Progenitor cell of endocrine pancreas (in vitro differentiated cells): Measurements from ENCODE around the gene DNAJB11. TPM values are rescaled to one million over a fixed set of nuclear protein-coding genes. Genes with fewer than 3 reads are reported as not detected.

ENCODE experiments used
- DNase-seq: peaks from one replicate; pipeline ENCODE4 v3.0.0; 2021; ENCODE audit warnings: low spot score; ENCODE audit not compliant: unreplicated experiment
- H3K27ac Mint-ChIP-seq: 2 replicates; pipeline ENCODE4 v1.8.0; 2021; ENCODE audit warnings: mild to moderate bottlenecking, moderate library complexity, mixed read lengths
- H3K27me3 Mint-ChIP-seq: 2 replicates; pipeline ENCODE4 v1.8.0; 2021; ENCODE audit warnings: mixed read lengths
- H3K36me3 Mint-ChIP-seq: 2 replicates; pipeline ENCODE4 v1.8.0; 2022; ENCODE audit warnings: mixed read lengths; ENCODE audit not compliant: insufficient read depth
- H3K4me1 Mint-ChIP-seq: 2 replicates; pipeline ENCODE4 v1.8.0; 2021; ENCODE audit warnings: low read depth, mixed read lengths
- H3K4me3 Mint-ChIP-seq: 2 replicates; pipeline ENCODE4 v1.8.0; 2021; ENCODE audit warnings: low read depth, mild to moderate bottlenecking, moderate library complexity, mixed read lengths
- H3K9me3 Mint-ChIP-seq: 2 replicates; pipeline ENCODE4 v1.8.0; 2021; ENCODE audit warnings: low read depth, mixed read lengths
- total RNA-seq: library from RNA; stranded (reverse); gene quantifications from 2 replicates; pipeline ENCODE4 v1.2.1, GENCODE V29; 2021
- TF ChIP-seq, protein P1 (sequence below): fragments of 200-600 bp; sonication (generic); IDR thresholded peaks from one replicate; pipeline ENCODE4 v1.5.0; 2021; ENCODE audit warnings: antibody characterized with exemption, mild to moderate bottlenecking; ENCODE audit not compliant: unreplicated experiment

DNAJB11 gene
- total RNA-seq, 1 donor from 2014 or later: 53.4 TPM

DNA sequence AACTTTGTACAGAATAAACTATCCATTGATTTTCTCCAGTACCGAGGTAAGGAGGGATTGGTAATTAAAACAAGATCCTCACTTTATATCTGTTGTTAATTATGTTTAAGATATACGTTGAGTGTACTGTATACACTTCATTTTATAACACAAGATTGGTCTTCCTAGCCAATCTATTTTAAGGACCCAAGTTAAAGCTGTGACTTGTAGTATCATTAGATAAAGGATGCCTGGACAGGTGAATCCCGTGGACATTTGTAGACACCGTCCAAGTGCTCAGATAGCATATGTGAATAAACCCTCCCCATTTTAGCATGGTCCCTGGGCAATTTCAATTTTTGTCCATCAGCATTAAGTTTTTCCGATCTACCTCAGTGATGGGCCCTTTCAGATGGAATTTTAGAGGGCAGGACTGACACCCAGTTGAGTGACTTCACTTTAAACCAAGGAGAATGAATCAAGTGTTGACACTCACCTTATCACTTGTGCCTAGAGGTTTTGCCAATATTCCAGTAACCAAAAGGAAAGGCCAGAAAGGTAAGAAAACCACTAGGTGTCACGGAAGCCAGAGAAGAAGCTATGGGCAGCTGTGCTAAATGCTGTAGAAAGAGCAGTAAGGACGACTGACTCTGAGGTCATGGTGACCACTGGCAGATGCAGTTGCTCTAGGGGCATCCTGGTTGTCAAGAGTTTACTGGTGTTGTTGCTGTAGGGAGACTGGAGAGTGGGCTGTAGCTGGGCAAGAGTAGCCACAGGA, 51.6 kb downstream of the DNAJB11 start:
- H3K4me1 Mint-ChIP-seq: no peaks in the 10 kb centered on the region
- H3K27ac Mint-ChIP-seq: no peak overlapping the region
- DNase-seq: no peak
- TF ChIP-seq, protein P1, sequence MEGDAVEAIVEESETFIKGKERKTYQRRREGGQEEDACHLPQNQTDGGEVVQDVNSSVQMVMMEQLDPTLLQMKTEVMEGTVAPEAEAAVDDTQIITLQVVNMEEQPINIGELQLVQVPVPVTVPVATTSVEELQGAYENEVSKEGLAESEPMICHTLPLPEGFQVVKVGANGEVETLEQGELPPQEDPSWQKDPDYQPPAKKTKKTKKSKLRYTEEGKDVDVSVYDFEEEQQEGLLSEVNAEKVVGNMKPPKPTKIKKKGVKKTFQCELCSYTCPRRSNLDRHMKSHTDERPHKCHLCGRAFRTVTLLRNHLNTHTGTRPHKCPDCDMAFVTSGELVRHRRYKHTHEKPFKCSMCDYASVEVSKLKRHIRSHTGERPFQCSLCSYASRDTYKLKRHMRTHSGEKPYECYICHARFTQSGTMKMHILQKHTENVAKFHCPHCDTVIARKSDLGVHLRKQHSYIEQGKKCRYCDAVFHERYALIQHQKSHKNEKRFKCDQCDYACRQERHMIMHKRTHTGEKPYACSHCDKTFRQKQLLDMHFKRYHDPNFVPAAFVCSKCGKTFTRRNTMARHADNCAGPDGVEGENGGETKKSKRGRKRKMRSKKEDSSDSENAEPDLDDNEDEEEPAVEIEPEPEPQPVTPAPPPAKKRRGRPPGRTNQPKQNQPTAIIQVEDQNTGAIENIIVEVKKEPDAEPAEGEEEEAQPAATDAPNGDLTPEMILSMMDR: no peak
- H3K4me3 Mint-ChIP-seq: no peak overlapping the region
- no peaks in the 10 kb centered on the region for H3K36me3 Mint-ChIP-seq
- H3K9me3 Mint-ChIP-seq: no peaks in the 10 kb centered on the region
- peaks cover 37% of the 10 kb centered on the region for H3K27me3 Mint-ChIP-seq

DNA sequence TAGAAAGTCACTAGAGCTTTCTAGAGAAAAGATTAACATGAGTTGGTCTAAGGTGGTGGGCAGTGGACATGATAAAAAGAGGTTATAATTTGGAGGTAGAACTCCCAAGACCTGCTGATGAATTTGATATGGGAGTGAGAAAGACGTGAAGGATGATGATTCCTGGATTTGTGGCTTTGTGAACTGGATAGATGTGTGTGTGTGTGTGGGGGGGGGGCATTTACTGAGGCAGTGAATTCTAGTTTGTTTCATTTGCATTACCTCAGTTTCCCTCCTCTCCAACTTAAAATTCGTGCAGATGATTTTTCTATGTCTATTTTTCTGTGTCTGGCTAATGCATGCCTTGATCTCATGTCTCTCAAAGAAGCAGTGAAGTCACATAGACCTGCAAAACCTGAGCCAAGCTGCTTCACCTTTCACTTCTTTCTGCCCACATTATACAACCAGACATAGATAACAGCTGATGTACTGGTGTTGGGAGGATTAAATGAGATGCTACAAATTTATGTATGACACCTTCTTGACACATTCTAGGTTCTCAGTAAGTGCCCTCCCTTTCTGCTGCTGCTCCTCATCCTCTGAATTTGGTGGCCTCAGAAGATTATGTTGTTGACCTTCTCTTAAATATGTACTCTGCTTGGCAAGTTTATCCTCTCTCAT, 52.3 kb downstream of the DNAJB11 start:
- Mint-ChIP-seq H3K27me3 (peaks cover 30% of the 10 kb centered on the region), H3K36me3 (no peaks in the 10 kb centered on the region), H3K4me3 (no peak overlapping the region), H3K4me1 (no peaks in the 10 kb centered on the region), H3K9me3 (no peaks in the 10 kb centered on the region), H3K27ac (no peak overlapping the region)
- DNase-seq: no peak
- TF ChIP-seq, protein P1: no peak

DNA sequence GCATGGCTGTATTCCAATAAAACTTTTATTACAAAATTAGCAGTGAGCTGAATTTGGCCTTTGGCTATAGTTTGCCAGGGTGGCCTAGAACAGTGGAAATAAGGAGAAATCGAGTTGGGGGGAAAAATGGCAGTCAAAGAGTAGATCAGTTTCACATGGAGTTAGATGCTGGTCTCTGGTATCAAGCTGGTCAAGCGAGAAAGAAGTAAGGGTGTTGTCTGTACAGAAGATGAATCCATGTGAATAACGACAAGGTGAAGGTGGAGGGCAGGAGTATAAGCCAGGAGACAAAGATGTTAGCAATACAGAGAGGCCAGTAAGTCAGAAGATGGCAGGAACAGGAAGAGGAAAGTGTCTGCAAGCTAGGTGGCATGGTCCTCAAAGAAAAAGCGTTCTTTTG, 54.1 kb downstream of the DNAJB11 start:
- DNase-seq: no peak
- Mint-ChIP-seq H3K9me3 (no peaks in the 10 kb centered on the region), H3K36me3 (no peaks in the 10 kb centered on the region), H3K4me3 (no peak overlapping the region), H3K27me3 (peaks cover 18% of the 10 kb centered on the region), H3K4me1 (peaks cover 2% of the 10 kb centered on the region), H3K27ac (no peak overlapping the region)
- TF ChIP-seq, protein P1: no peak

DNA sequence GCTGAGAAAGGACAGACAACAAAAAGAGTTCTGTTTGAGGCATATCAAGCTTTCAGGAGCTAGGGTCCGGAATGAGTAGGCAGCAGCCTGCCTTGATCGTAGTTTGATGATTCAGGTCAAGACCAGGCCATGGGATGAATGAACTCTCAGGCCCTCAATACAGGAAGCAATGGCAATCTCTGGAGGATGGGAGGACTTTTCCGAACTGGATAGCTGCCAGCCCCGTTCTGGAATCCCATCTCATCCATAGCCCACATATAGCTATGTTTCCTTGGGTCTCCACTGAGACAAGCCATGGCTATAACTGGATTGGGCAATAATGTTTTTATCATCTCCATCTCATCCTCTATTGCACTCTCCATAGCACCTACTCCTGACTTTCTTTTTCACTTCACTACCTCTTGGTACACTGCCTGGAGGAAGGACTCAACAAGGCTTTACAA, 55.1 kb downstream of the DNAJB11 start:
- H3K27me3 Mint-ChIP-seq: peaks cover 20% of the 10 kb centered on the region
- H3K36me3 Mint-ChIP-seq: no peaks in the 10 kb centered on the region
- peaks cover 3% of the 10 kb centered on the region for H3K4me1 Mint-ChIP-seq
- DNase-seq: no peak
- TF ChIP-seq, protein P1: no peak
- H3K4me3 Mint-ChIP-seq: no peak overlapping the region
- no peaks in the 10 kb centered on the region for H3K9me3 Mint-ChIP-seq
- no peak overlapping the region for H3K27ac Mint-ChIP-seq

DNA sequence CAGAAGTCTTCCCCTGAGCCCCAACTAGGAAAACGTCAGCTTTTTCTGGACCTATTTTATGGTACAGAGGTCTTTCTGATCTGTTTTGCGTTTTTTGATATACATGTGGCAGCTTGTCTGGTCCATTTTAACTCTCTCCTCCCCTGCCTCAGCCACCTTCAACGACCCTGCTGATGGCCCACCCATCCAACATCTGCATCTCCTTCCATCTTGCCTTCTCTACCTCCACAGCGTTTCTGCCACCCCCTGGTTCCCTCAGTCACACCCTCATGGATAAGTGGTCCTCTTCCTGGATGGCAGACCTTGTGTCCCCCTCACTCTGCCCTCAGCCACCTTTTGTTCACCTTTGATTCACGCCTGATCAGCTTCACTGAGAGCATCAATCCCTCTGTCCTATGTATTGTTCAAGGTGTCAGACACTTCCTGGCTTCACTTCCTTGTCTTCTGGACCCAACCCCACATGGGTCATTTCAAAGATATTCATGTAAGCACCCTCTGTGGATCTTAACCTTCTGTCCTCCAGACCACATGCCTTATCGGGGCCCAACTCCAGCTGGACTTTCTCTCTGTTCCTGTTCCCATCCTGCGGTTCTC, 55.8 kb downstream of the DNAJB11 start:
- TF ChIP-seq, protein P1: no peak
- no peak overlapping the region for H3K27ac Mint-ChIP-seq
- peaks cover 22% of the 10 kb centered on the region for H3K27me3 Mint-ChIP-seq
- no peaks in the 10 kb centered on the region for H3K9me3 Mint-ChIP-seq
- no peaks in the 10 kb centered on the region for H3K36me3 Mint-ChIP-seq
- H3K4me3 Mint-ChIP-seq: no peak overlapping the region
- H3K4me1 Mint-ChIP-seq: peaks cover 3% of the 10 kb centered on the region
- no peak for DNase-seq
